ENCODE data around the gene C1orf21.

The C1orf21 gene

DNA sequence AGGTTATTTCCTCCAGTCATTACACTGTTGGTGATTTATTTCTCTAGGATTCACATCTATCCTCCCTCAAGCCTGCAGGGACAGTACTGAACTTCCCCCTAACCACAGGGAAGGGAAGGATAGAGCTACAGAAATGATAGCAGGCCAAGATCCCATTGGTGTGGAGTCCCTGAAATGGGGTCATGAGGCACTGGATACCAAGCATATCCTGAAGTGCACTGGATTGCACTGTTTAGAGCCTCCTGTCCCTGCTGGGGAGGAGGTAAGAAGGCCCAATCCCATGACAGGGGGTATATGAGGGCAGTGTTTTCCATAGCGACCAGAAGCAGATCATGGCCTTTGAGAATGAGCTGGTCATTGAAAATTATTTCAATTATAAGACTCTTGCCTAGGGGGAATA is 56.8 kb downstream of the C1orf21 start:
- in situ Hi-C loops (cut with MboI; ENCODE audit: low sequenced_read_pairs, unreplicated experiment): no loop called here
- DNase-seq (ENCODE audit: low spot score): no peak
- TF ChIP-seq, protein P1, sequence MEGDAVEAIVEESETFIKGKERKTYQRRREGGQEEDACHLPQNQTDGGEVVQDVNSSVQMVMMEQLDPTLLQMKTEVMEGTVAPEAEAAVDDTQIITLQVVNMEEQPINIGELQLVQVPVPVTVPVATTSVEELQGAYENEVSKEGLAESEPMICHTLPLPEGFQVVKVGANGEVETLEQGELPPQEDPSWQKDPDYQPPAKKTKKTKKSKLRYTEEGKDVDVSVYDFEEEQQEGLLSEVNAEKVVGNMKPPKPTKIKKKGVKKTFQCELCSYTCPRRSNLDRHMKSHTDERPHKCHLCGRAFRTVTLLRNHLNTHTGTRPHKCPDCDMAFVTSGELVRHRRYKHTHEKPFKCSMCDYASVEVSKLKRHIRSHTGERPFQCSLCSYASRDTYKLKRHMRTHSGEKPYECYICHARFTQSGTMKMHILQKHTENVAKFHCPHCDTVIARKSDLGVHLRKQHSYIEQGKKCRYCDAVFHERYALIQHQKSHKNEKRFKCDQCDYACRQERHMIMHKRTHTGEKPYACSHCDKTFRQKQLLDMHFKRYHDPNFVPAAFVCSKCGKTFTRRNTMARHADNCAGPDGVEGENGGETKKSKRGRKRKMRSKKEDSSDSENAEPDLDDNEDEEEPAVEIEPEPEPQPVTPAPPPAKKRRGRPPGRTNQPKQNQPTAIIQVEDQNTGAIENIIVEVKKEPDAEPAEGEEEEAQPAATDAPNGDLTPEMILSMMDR (IDR thresholded peaks at IDR 0.05; ENCODE audit: borderline replicate concordance, control extremely low read depth, extremely low read depth, insufficient read depth, missing control alignments): no peak

DNA sequence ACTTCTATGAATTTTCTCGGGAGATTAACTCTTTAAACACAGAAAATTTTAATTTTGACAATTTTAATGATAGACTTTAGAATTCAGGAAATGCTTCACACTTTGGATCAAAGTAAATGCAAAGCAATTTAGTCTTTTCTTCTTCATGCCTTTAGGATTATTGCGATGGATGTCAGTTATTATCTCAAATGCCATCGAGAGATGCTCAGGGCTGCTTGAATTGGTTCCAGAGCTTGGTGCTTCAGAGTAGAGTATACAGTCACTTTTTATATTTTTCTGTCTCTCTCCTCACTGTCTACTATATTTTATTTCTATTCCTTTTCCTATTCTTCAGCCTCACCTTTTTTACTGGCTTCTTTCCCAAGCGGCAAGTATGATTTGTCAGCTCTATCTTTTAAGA is 59.2 kb downstream of the C1orf21 start:
- TF ChIP-seq, protein P1 (IDR thresholded peaks at IDR 0.05; ENCODE audit: borderline replicate concordance, control extremely low read depth, extremely low read depth, insufficient read depth, missing control alignments): no peak
- in situ Hi-C loops (cut with MboI; ENCODE audit: low sequenced_read_pairs, unreplicated experiment): no loop called here
- DNase-seq (ENCODE audit: low spot score): no peak

DNA sequence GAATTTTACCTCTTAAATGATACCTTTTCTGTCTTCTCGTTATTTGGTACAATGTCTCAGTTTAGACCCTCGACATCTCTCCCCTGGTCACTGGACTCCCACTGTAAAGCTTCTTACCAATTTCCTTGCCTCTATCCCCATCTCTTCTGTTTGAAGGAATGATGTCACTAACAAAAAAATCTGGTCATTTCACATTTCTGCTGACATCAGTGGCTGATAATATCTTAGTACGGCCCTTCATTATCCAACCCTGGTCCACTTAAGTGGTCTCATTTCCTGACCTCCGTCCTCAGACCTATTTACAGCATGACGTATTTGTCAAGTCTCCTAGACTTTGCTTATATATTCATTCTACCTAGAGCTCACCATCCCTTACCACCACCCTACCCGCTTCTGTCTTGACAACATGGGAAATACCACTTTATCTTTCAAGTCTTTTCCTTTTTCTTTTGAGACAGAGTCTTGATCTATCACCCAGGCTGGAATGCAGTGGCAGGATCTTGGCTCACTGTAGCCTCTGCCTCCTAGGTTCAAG is 60.9 kb downstream of the C1orf21 start:
- TF ChIP-seq, protein P1 (IDR thresholded peaks at IDR 0.05; ENCODE audit: borderline replicate concordance, control extremely low read depth, extremely low read depth, insufficient read depth, missing control alignments): no peak
- in situ Hi-C loops (cut with MboI; ENCODE audit: low sequenced_read_pairs, unreplicated experiment): no loop called here
- DNase-seq (ENCODE audit: low spot score): no peak

DNA sequence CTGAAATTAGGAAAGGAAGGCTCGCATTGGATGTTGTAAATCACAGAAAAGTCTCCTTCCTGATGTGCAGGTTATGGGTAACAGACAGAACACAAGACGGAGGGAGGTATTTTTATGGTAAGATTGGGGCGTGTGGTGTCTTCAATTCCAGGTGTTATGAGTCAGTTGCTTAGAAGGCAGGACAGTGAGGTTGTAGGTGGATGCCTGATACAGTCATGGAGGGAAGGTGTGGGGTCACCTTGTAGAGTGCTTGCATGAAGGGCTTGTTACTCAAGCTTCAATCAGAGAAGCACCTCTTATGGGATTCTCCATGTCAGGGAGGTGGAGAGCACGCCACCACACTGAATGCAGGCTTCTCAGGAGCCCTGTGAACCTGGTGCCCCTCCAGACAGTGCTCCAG is 63.1 kb downstream of the C1orf21 start:
- no peak for DNase-seq (ENCODE audit: low spot score)
- TF ChIP-seq, protein P1 (IDR thresholded peaks at IDR 0.05; ENCODE audit: borderline replicate concordance, control extremely low read depth, extremely low read depth, insufficient read depth, missing control alignments): no peak
- in situ Hi-C loops (cut with MboI; ENCODE audit: low sequenced_read_pairs, unreplicated experiment): no loop called here

DNA sequence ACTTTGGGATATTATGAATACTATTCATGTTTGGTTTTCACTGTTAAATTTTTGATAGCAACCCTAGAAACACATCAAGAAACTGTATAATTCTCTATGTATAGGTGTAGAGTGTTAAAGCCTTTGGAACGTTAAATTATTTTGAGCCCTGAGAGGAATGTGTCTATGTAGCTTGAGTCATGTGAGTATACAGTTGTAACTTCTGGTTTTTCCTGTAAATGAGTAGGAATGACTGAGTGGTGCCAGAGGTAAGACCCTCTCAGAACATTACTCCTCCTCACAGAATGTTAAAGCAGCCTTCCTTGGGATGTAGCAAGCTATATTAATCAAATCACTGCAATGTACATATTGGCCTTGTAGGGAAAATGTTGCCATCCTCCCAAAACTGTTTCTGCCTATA is 69.0 kb downstream of the C1orf21 start:
- no peak for DNase-seq (ENCODE audit: low spot score)
- in situ Hi-C loops (cut with MboI; ENCODE audit: low sequenced_read_pairs, unreplicated experiment): no loop called here
- TF ChIP-seq, protein P1 (IDR thresholded peaks at IDR 0.05; ENCODE audit: borderline replicate concordance, control extremely low read depth, extremely low read depth, insufficient read depth, missing control alignments): no peak

DNA sequence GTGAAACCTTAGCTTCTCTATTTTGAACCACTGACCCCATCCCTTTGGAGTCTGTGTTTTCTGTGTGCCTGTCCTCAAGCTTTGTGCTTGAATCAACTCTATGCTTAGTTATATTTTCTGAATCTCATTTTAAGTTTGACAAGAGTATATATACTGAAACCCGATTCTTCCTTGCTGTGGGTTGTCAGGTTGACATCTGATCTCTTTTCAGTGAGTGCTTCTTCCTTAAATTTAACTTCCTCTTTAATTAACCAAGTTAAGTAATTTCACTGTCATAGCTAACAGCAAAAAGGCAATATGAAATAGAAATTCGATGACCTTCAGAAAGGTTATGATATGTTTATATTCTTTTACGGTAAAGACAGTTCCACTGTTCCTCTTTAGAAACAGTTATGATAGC is 69.4 kb downstream of the C1orf21 start:
- in situ Hi-C loops (cut with MboI; ENCODE audit: low sequenced_read_pairs, unreplicated experiment): no loop called here
- no peak for DNase-seq (ENCODE audit: low spot score)

More for the DNA sequence above, 69.4 kb downstream of the C1orf21 start:
- TF ChIP-seq, protein P1 (IDR thresholded peaks at IDR 0.05; ENCODE audit: borderline replicate concordance, control extremely low read depth, extremely low read depth, insufficient read depth, missing control alignments): no peak
